AG04450 (cell line): ENCODE data around the gene DEK. TPM values are rescaled to one million over a fixed set of nuclear protein-coding genes. Genes with fewer than 3 reads are reported as not detected.

Experiments used
- CTCF ChIA-PET: fragments of 300-600, 350-600 bp; formaldehyde crosslinking; extraction: SDS; loops from one replicate; lab custom pipeline; 2022; ENCODE audit warnings: antibody characterized with exemption, inconsistent platforms; lab: Charles Lee
- POLR2A ChIA-PET: fragments of 350-600 bp; formaldehyde crosslinking; extraction: SDS; loops from one replicate; lab custom pipeline; 2021; ENCODE audit warnings: antibody characterized with exemption, inconsistent platforms; lab: Yijun Ruan, JAX
- DNase-seq: peaks from one replicate; pipeline ENCODE4 v3.0.0-alpha.2; 2011; ENCODE audit warnings: low read depth, low spot score
- H3K27ac ChIP-seq: one replicate; pipeline ENCODE4 v1.5.1; 2012; ENCODE audit warnings: low read depth, low read length, control low read depth
- H3K27me3 ChIP-seq: one replicate; pipeline ENCODE4 v1.6.0; 2012; ENCODE audit warnings: low read length; ENCODE audit not compliant: control insufficient read depth, insufficient read depth
- H3K4me3 ChIP-seq: 2 replicates; pipeline ENCODE4 v1.5.1; 2011; ENCODE audit warnings: mild to moderate bottlenecking, low read depth, low read length, control low read depth
- H3K9me3 ChIP-seq: 2 replicates; pipeline ENCODE4 v1.5.1; 2012; ENCODE audit warnings: low read length; ENCODE audit not compliant: control insufficient read depth, insufficient read depth
- CTCF ChIP-seq: IDR thresholded peaks from 2 replicates; pipeline ENCODE4 v1.5.1; 2011; ENCODE audit warnings: low read depth, low read length, control low read depth, inconsistent platforms
- polyA plus RNA-seq: library from polyadenylated mRNA; depleted of rRNA; stranded (reverse); fragments of >200 nt; gene quantifications from 2 replicates; pipeline ENCODE4 v1.2.3, GENCODE V29; 2011

Gene DEK
- polyA plus RNA-seq, 1 experiment, result 68.1 TPM

- Histone ChIP-seq H3K9me3 (peaks cover 12% of the 10 kb centered on the region), H3K4me3 (no peak overlapping the region), H3K27me3 (no peaks in the 10 kb centered on the region), H3K27ac (no peak overlapping the region)
- TF ChIP-seq CTCF, result no peak
- DNase-seq, result no peak
- ChIA-PET POLR2A (no interaction called here), CTCF (interaction anchor here (0.6 kb wide), 1 partner anchor 955 kb away, joined by 11 read pairs; no protein-coding TSS in a partner anchor)
These were observed 2.2 kb upstream of the DEK start for GRCh38 chr6:18266523-18266912.

GRCh38 chr6:18265787-18266522 lies 1.6 kb upstream of the DEK start:
- Histone ChIP-seq H3K4me3 (no peak overlapping the region), H3K27ac (no peak overlapping the region), H3K9me3 (peaks cover 12% of the 10 kb centered on the region), H3K27me3 (no peaks in the 10 kb centered on the region)
- DNase-seq, result no peak
- TF ChIP-seq CTCF, result no peak
- ChIA-PET POLR2A (no interaction called here), CTCF (interaction anchor here (0.6 to 1.8 kb wide), 5 partner anchors 13 to 1947 kb away, joined by 3 to 12 read pairs (median 4); no protein-coding TSS in a partner anchor)

GRCh38 chr6:18264923-18265377 lies 620 bp upstream of the DEK start:
- CTCF ChIA-PET, result interaction anchor here (0.6 to 1.8 kb wide), 3 partner anchors 12 to 1948 kb away, joined by 3 to 12 read pairs (median 4); no protein-coding TSS in a partner anchor
- Histone ChIP-seq H3K4me3 (peak overlapping the region; percentile 60), H3K27me3 (no peaks in the 10 kb centered on the region), H3K27ac (peak overlapping the region; percentile 75), H3K9me3 (peaks cover 12% of the 10 kb centered on the region)
- no peak for TF ChIP-seq CTCF
- POLR2A ChIA-PET, result interaction anchor here (0.5 kb wide), 1 partner anchor 26 kb away, joined by 3 read pairs; no protein-coding TSS in a partner anchor
- DNase-seq, result no peak

- Histone ChIP-seq H3K4me3 (peak overlapping the region; percentile 90), H3K9me3 (peaks cover 12% of the 10 kb centered on the region), H3K27me3 (no peaks in the 10 kb centered on the region), H3K27ac (peak overlapping the region; percentile 55)
- no peak for DNase-seq
- ChIA-PET CTCF (interaction anchor here (0.6 to 1.8 kb wide), 2 partner anchors 35 to 240 kb away, joined by 3 to 12 read pairs; no protein-coding TSS in a partner anchor), POLR2A (interaction anchor here (0.6 kb wide), 1 partner anchor 53 kb away, joined by 4 read pairs; no protein-coding TSS in a partner anchor)
- TF ChIP-seq CTCF, result no peak
These were observed 712 bp downstream of the DEK start for GRCh38 chr6:18263418-18264218.
